Gastroesophageal sphincter (tissue), 4 donors: ENCODE results near the gene SH3PXD2B. TPM values are rescaled to one million over a fixed set of nuclear protein-coding genes. Genes with fewer than 3 reads are reported as not detected.

Source experiments
- ATAC-seq: fragments of 150-250 bp; one replicate; pipeline ENCODE4 v1.9.1; 2016; ENCODE audit warnings: mild to moderate bottlenecking, moderate library complexity
- H3K27ac ChIP-seq, 4 donors: fragments of 200-600 bp; sonication (generic) in 3 of 4; 1 replicate in 3 of 4; 2 replicates in 1 of 4; pipeline ENCODE4 v1.5.1; 2016 to 2019
- H3K27me3 ChIP-seq: fragments of 200-600 bp; sonication (generic); one replicate; pipeline ENCODE4 v1.5.1; 2019
- H3K36me3 ChIP-seq, 2 donors: fragments of 200-600 bp; sonication (generic); one replicate each; pipeline ENCODE4 v1.5.1; 2019; ENCODE audit warnings: control low read depth in 1 of 2
- H3K4me1 ChIP-seq, 3 donors: fragments of 200-600 bp; sonication (generic); 1 replicate in 2 of 3; 2 replicates in 1 of 3; pipeline ENCODE4 v1.5.1; 2016 to 2019; ENCODE audit warnings: control low read depth in 2 of 3
- H3K4me3 ChIP-seq, 2 donors: fragments of 200-600 bp; sonication (generic); one replicate each; pipeline ENCODE4 v1.5.1; 2019; ENCODE audit warnings: mild to moderate bottlenecking in 1 of 2, moderate library complexity in 1 of 2
- H3K9me3 ChIP-seq, 3 donors: fragments of 200-600 bp; sonication (generic); one replicate each; pipeline ENCODE4 v1.5.1; 2017 to 2019; ENCODE audit warnings: control low read depth in 2 of 3
- CTCF ChIP-seq, 4 experiments: fragments of 200-600 bp in 2 of 4; fragments of 450-650 bp in 2 of 4; sonication (generic) in 1 of 4; IDR thresholded peaks; one replicate each; pipeline ENCODE4 v1.5.1; 2017 to 2019; ENCODE audit warnings: antibody characterized with exemption in 4 of 4, mild to moderate bottlenecking in 2 of 4, moderate library complexity in 2 of 4
- EP300 ChIP-seq: sonication (generic); formaldehyde crosslinking; IDR thresholded peaks from one replicate; pipeline ENCODE4 v1.6.1; 2017; ENCODE audit warnings: antibody characterized with exemption, mild to moderate bottlenecking
- POLR2A ChIP-seq, 2 donors: fragments of 450-650 bp; IDR thresholded peaks; one replicate each; pipeline ENCODE4 v1.6.1; 2017; ENCODE audit warnings: antibody characterized with exemption in 2 of 2, mild to moderate bottlenecking in 2 of 2, moderate library complexity in 1 of 2
- POLR2AphosphoS5 ChIP-seq: sonication (generic); formaldehyde crosslinking; IDR thresholded peaks from one replicate; pipeline ENCODE4 v1.6.1; 2017; ENCODE audit warnings: antibody characterized with exemption
- WGBS, 2 donors: methylation state at CpG; one replicate each; pipeline ENCODE4 v1.1.5; 2018; ENCODE audit warnings: low coverage in 1 of 2; 5-methylcytosine and 5-hydroxymethylcytosine counted together
- total RNA-seq, 4 donors: library from RNA; depleted of rRNA; stranded (reverse); fragments of >200 nt; gene quantifications; one replicate each; pipeline ENCODE4 v1.1.0, GENCODE V29; 2016

SH3PXD2B gene
- total RNA-seq, 4 donors from 2014 or later, result 40.2 to 80.9 (median 56.0) TPM

GRCh38 chr5:172456076-172456722 is 1.9 kb upstream of the SH3PXD2B start:
- Histone ChIP-seq H3K9me3 (no peaks in the 10 kb centered on the region), H3K27me3 (no peaks in the 10 kb centered on the region), H3K4me3 (no peak overlapping the region), H3K36me3 (no peaks in the 10 kb centered on the region), H3K27ac (peak overlapping the region in 3 of 4 donors; percentile 95), H3K4me1 (peaks cover 0 to 43% (median 4%) of the 10 kb centered on the region in 3 donors)
- 62% methylated on average over 4 to 6 of the region's 10 CpGs for WGBS, 2 donors
- ATAC-seq, result no peak
- TF ChIP-seq EP300 (no peak), POLR2A (IDR thresholded peaks at IDR 0.05) (no peak), POLR2AphosphoS5 (no peak), CTCF (IDR thresholded peaks at IDR 0.05) (no peak)

GRCh38 chr5:172455511-172456061 is 1.3 kb upstream of the SH3PXD2B start:
- Histone ChIP-seq H3K36me3 (peaks cover 0 to 4% of the 10 kb centered on the region in 2 donors), H3K4me1 (peaks cover 0 to 49% (median 8%) of the 10 kb centered on the region in 3 donors)

GRCh38 chr5:172455087-172455381 is 709 bp upstream of the SH3PXD2B start:
- peak overlapping the region in 3 of 4 donors; percentile 95 for H3K27ac ChIP-seq
- no peaks in the 10 kb centered on the region for H3K27me3 ChIP-seq
- TF ChIP-seq POLR2AphosphoS5, result no peak
- TF ChIP-seq CTCF (IDR thresholded peaks at IDR 0.05), result no peak
- TF ChIP-seq EP300, result no peak
- TF ChIP-seq POLR2A (IDR thresholded peaks at IDR 0.05), result no peak
- ATAC-seq, result no peak
- H3K4me3 ChIP-seq, result peak overlapping the region in 1 of 2 donors; percentile 98
- H3K9me3 ChIP-seq, result no peaks in the 10 kb centered on the region
- peaks cover 0 to 5% of the 10 kb centered on the region in 2 donors for H3K36me3 ChIP-seq
- 59 to 73% methylated on average over 4 to 6 of the region's 8 CpGs for WGBS, 2 donors
- peaks cover 0 to 55% (median 8%) of the 10 kb centered on the region in 3 donors for H3K4me1 ChIP-seq

More at GRCh38 chr5:172455511-172456061, 1.3 kb upstream of the SH3PXD2B start:
- ATAC-seq, result peak; percentile 20
- Histone ChIP-seq H3K27me3 (no peaks in the 10 kb centered on the region), H3K9me3 (no peaks in the 10 kb centered on the region), H3K4me3 (no peak overlapping the region), H3K27ac (peak overlapping the region in 3 of 4 donors; percentile 95)
- 33 to 36% methylated on average over 7 to 8 of the region's 13 CpGs for WGBS, 2 donors
- no peak for TF ChIP-seq POLR2AphosphoS5
- TF ChIP-seq POLR2A (IDR thresholded peaks at IDR 0.05), result no peak
- no peak for TF ChIP-seq EP300
- no peak for TF ChIP-seq CTCF (IDR thresholded peaks at IDR 0.05)

- Histone ChIP-seq H3K27ac (peak overlapping the region; percentile 76 to 95 (median 95)), H3K4me1 (peaks cover 0 to 65% (median 8%) of the 10 kb centered on the region in 3 donors), H3K9me3 (no peaks in the 10 kb centered on the region), H3K4me3 (peak overlapping the region; percentile 75 to 98), H3K36me3 (peaks cover 0 to 6% of the 10 kb centered on the region in 2 donors), H3K27me3 (no peaks in the 10 kb centered on the region)
- ATAC-seq, result peak; percentile 30
- TF ChIP-seq CTCF (IDR thresholded peaks at IDR 0.05) (peak in 1 of 4 experiments; percentile 11), EP300 (no peak), POLR2AphosphoS5 (no peak), POLR2A (IDR thresholded peaks at IDR 0.05) (no peak)
- WGBS, 2 donors, result 0 to 6% methylated on average over 2 to 8 of the region's 35 CpGs
These were observed 353 bp downstream of the SH3PXD2B start for GRCh38 chr5:172453986-172454357.
